Activated gamma-delta T cell treated with anti-CD3 and anti-CD28 coated beads, Interleukin-2, amount 50 U/mL, for 16 hours (primary cell): Measurements from ENCODE around the gene PRKN.

ENCODE experiments used
- DNase-seq: peaks from one replicate; pipeline ENCODE4 v3.0.0-alpha.2; 2020; ENCODE audit warnings: low read depth

Gene PRKN

GRCh38 chr6:161443848-161444247, 1283.7 kb downstream of the PRKN start:
- no peak for DNase-seq

- no peak for DNase-seq
These were observed 1285.1 kb downstream of the PRKN start for GRCh38 chr6:161442420-161442819.

GRCh38 chr6:161440299-161440698, 1287.3 kb downstream of the PRKN start:
- no peak for DNase-seq

- DNase-seq, result no peak
These were observed 1288.5 kb downstream of the PRKN start for GRCh38 chr6:161439093-161439492.

- DNase-seq, result no peak
These were observed 1289.0 kb downstream of the PRKN start for GRCh38 chr6:161438430-161439030.

- DNase-seq, result no peak
These were observed 1289.7 kb downstream of the PRKN start for GRCh38 chr6:161437851-161438250.

- DNase-seq, result no peak
These were observed 1291.3 kb downstream of the PRKN start for GRCh38 chr6:161436106-161436876.

GRCh38 chr6:161435748-161436070, 1291.9 kb downstream of the PRKN start:
- no peak for DNase-seq

GRCh38 chr6:161434921-161435747, 1292.4 kb downstream of the PRKN start:
- DNase-seq, result no peak

- DNase-seq, result no peak
These were observed 1293.2 kb downstream of the PRKN start for GRCh38 chr6:161434350-161434749.

- no peak for DNase-seq
These were observed 1295.0 kb downstream of the PRKN start for GRCh38 chr6:161432546-161432945.

- no peak for DNase-seq
These were observed 1297.6 kb downstream of the PRKN start for GRCh38 chr6:161429921-161430490.

- DNase-seq, result no peak
These were observed 1303.1 kb downstream of the PRKN start for GRCh38 chr6:161424421-161424820.

- no peak for DNase-seq
These were observed 1304.6 kb downstream of the PRKN start for GRCh38 chr6:161422710-161423680.

- DNase-seq, result no peak
These were observed 1309.1 kb downstream of the PRKN start for GRCh38 chr6:161418463-161418945.

- no peak for DNase-seq
These were observed 1309.7 kb downstream of the PRKN start for GRCh38 chr6:161417717-161418462.

- DNase-seq, result no peak
These were observed 1312.2 kb downstream of the PRKN start for GRCh38 chr6:161415302-161415855.

- no peak for DNase-seq
These were observed 1312.9 kb downstream of the PRKN start for GRCh38 chr6:161414707-161415106.

GRCh38 chr6:161414180-161414579, 1313.4 kb downstream of the PRKN start:
- DNase-seq, result no peak

GRCh38 chr6:161413355-161413771, 1314.2 kb downstream of the PRKN start:
- no peak for DNase-seq
